Nephron progenitor cell (in vitro differentiated cells): Measurements from ENCODE around the gene ZNF385C.
"Not testable (repeated sequence)": the region's sequence is repeated elsewhere in the genome, so short reads cannot be mapped to it uniquely, and the experiment has no call there.

Experiments used
- DNase-seq: peaks from one replicate; pipeline ENCODE4 v3.0.0; 2021
- H3K27ac Mint-ChIP-seq: 2 replicates; pipeline ENCODE4 v1.8.0; 2021; ENCODE audit warnings: mild to moderate bottlenecking, moderate library complexity, mixed read lengths
- H3K27me3 Mint-ChIP-seq: 2 replicates; pipeline ENCODE4 v1.8.0; 2021; ENCODE audit warnings: mild to moderate bottlenecking, low read depth, mixed read lengths; ENCODE audit not compliant: poor library complexity
- H3K36me3 Mint-ChIP-seq: 2 replicates; pipeline ENCODE4 v1.8.0; 2021; ENCODE audit warnings: low read depth, mixed read lengths
- H3K4me1 Mint-ChIP-seq: 2 replicates; pipeline ENCODE4 v1.8.0; 2021; ENCODE audit warnings: mixed read lengths
- H3K4me3 Mint-ChIP-seq: 2 replicates; pipeline ENCODE4 v1.8.0; 2021; ENCODE audit warnings: mild to moderate bottlenecking, moderate library complexity, mixed read lengths
- H3K9me3 Mint-ChIP-seq: 2 replicates; pipeline ENCODE4 v1.8.0; 2021; ENCODE audit warnings: mild to moderate bottlenecking, moderate library complexity, mixed read lengths
- TF ChIP-seq, protein P1 (sequence below): fragments of 200-600 bp; sonication (generic); IDR thresholded peaks from 2 replicates; pipeline ENCODE4 v1.5.0; 2021; ENCODE audit warnings: antibody characterized with exemption

The ZNF385C gene

DNA sequence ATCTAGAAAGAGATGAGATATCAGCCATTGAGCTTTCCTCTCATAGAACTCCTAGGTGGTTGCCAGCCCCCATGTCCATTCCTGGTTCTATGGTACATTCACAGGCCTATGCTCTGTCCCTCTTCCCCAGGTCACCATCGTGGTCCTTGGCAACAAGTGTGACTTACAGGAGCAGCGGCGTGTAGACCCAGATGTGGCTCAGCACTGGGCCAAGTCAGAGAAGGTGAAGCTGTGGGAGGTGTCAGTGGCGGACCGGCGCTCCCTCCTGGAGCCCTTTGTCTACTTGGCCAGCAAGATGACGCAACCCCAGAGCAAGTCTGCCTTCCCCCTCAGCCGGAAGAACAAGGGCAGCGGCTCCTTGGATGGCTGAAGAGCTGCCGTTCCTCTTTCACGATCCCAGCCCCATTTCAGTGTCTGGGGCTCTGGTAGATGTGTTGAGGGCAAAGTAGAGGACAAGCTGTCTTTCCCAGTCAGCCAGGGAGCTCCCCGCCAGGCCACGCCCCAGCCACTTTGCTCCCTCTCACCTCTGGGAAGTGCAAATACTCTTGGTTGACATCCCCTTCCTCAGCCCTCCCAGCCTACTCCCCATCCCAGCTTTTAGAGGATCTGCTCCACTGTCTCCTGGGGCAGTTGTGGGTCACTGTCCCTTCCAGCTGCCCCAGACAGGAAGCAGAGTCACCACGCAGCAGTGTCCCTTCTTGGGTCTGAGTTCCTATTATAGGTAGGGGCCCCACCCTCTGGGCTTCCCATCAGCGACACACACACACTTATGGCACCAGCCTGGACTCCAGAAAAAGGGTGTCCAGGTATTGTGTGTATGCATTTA lies 74.5 kb downstream of the ZNF385C start:
- Mint-ChIP-seq H3K4me1 (peaks cover 69% of the 10 kb centered on the region), H3K36me3 (peaks cover 17% of the 10 kb centered on the region), H3K9me3 (no peaks in the 10 kb centered on the region), H3K27ac (peak overlapping the region; percentile 71), H3K27me3 (peaks cover 2% of the 10 kb centered on the region), H3K4me3 (no peak overlapping the region)
- DNase-seq = no peak
- TF ChIP-seq, protein P1, sequence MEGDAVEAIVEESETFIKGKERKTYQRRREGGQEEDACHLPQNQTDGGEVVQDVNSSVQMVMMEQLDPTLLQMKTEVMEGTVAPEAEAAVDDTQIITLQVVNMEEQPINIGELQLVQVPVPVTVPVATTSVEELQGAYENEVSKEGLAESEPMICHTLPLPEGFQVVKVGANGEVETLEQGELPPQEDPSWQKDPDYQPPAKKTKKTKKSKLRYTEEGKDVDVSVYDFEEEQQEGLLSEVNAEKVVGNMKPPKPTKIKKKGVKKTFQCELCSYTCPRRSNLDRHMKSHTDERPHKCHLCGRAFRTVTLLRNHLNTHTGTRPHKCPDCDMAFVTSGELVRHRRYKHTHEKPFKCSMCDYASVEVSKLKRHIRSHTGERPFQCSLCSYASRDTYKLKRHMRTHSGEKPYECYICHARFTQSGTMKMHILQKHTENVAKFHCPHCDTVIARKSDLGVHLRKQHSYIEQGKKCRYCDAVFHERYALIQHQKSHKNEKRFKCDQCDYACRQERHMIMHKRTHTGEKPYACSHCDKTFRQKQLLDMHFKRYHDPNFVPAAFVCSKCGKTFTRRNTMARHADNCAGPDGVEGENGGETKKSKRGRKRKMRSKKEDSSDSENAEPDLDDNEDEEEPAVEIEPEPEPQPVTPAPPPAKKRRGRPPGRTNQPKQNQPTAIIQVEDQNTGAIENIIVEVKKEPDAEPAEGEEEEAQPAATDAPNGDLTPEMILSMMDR = no peak

DNA sequence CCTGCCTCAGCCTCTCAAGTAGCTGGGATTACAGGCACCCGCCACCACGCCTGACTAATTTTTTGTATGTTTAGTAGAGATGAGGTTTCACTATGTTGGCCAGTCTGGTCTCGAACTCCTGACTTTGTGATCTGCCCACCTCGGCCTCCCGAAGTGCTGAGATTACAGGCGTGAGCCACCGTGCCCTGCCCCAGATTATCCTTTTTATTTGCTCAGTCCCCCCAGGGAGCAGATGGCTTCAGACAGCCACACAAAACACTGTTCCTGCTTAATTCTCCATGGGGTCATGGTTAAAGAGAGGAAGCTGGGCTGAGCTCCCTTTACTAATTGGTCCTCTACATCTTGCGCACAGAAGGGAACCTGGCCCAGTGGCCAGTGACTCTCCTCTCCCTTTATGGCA lies 77.4 kb downstream of the ZNF385C start:
- H3K4me1 Mint-ChIP-seq = peaks cover 58% of the 10 kb centered on the region
- H3K9me3 Mint-ChIP-seq, H3K27me3 Mint-ChIP-seq, DNase-seq, H3K27ac Mint-ChIP-seq: not testable (repeated sequence)
- H3K36me3 Mint-ChIP-seq = peaks cover 17% of the 10 kb centered on the region
- peak overlapping the region; percentile 99 for H3K4me3 Mint-ChIP-seq

DNA sequence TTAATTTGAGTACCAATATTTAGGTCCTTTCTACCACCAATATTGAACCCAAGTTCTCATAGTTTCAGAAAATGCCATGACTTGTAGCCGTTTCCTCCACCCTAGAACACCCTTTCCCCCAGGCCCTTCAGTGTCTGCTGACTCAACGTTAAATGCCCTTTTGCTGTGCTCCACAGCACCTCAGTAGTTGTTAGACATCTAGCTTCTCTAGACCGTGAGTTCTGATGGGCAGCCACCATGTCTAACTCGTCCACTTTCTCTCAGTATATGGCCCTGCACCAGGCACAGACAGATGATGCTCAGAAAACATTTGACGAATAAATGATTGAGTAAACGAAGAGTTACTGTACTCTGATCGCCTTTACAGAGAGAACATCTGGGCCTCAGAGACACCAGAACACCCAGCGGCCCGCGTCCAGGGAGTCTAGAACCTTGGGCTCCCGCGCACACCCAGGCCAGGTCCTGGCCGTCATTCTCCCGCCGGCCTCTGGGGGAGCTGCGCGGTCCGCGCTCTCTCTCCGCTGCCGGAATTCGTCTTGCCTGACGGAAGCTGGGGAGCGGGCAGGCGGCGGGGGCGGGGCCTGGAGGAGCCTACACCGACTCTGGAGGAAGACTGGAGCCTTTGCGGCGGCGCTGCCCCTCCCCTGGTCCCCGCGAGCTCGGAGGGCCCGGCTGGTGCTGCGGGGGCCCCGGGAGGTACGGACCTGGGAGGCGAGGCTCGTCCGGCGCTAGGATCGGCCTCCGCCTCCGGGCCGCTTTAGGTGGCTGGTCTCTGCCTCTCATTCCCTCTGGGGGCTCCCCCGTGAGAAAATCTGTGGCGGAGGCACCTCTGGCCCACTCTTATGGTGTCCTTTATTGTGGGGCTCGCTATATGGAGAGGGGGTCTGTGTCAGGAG lies 78.5 kb downstream of the ZNF385C start, which contains the start of gene NKIRAS2:
Gene NKIRAS2 (plus strand): TSS at position 582 of the 896 bp plus-strand sequence. CDS start 1,488 bp downstream, outside the sequence.
- Mint-ChIP-seq H3K27ac (peak within 1 kb of the TSS; percentile 58), H3K9me3 (no peaks in the 10 kb centered on the region), H3K27me3 (no peaks in the 10 kb centered on the region), H3K36me3 (peaks cover 18% of the 10 kb centered on the region), H3K4me3 (peak within 1 kb of the TSS; percentile 99), H3K4me1 (peaks cover 60% of the 10 kb centered on the region)
- TF ChIP-seq, protein P1 = peak; percentile 90
- peak; percentile 97 for DNase-seq

DNA sequence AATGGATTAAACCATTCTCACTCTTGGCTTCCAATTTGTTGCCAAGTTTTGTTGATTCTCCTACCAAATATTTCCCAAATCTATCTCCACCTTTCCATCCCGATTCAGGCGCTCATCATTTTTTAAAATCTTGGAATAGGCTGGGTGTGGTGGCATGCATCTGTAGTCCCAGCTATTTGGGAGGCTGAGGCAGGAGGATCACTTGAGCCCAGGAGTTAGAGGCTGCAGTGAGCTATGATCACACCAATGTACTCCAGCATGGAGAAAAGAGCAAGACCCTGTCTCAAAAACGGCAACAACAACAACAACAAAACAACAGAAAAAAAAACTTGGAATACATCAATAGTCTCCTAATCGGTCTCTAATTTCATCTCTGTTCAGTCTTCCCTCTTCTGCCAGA lies 79.3 kb downstream of the ZNF385C start:
- no peak for DNase-seq
- H3K36me3 Mint-ChIP-seq = peaks cover 16% of the 10 kb centered on the region
- TF ChIP-seq, protein P1 = no peak
- H3K27ac Mint-ChIP-seq = no peak overlapping the region
- no peaks in the 10 kb centered on the region for H3K9me3 Mint-ChIP-seq
- peak overlapping the region; percentile 99 for H3K4me3 Mint-ChIP-seq
- H3K4me1 Mint-ChIP-seq = peaks cover 57% of the 10 kb centered on the region
- no peaks in the 10 kb centered on the region for H3K27me3 Mint-ChIP-seq

DNA sequence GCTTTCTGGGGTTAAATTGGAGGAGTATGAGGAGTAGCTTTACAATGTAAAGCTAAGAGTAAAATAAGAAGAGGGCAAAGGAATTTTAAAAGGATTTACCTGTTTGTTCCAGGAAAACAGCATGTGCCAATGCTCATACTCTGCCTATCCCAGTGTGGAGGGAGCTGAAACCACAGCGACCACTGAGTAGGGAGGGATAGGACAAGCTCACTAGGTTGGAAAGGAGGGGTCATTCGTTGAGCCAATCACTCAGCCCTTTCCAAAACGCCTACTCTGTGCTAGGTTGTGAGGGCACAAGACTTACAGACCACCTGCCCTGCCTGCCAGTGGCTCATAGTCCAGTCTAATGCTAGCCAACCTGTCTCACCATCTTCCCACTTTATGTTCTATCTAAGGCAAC lies 79.9 kb downstream of the ZNF385C start:
- H3K36me3 Mint-ChIP-seq = peaks cover 18% of the 10 kb centered on the region
- peaks cover 2% of the 10 kb centered on the region for H3K27me3 Mint-ChIP-seq
- H3K4me3 Mint-ChIP-seq = peak overlapping the region; percentile 99
- no peak for DNase-seq
- H3K4me1 Mint-ChIP-seq = peaks cover 61% of the 10 kb centered on the region
- peak overlapping the region; percentile 99 for H3K27ac Mint-ChIP-seq
- no peaks in the 10 kb centered on the region for H3K9me3 Mint-ChIP-seq
- TF ChIP-seq, protein P1 = no peak

DNA sequence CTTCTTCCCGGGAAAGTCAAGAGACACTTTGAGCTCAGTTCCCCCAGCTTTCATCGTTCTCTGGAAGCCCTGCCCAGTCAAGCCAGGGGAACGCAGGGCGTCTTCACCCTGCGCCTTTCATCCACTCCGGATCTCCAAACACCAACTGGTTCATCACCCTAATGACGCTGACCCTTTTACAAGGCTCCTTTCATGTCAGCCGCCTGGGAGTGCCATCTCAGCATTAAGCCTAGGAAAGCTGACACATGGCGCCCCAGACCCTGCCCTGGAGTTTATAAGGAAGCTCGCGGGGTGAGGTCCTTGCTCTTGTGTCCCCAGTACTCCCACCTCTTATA lies 80.4 kb downstream of the ZNF385C start:
- peaks cover 22% of the 10 kb centered on the region for H3K36me3 Mint-ChIP-seq
- peak overlapping the region; percentile 99 for H3K27ac Mint-ChIP-seq
- DNase-seq = peak; percentile 35
- peak overlapping the region; percentile 99 for H3K4me3 Mint-ChIP-seq
- TF ChIP-seq, protein P1 = no peak
- no peaks in the 10 kb centered on the region for H3K9me3 Mint-ChIP-seq
- peaks cover 66% of the 10 kb centered on the region for H3K4me1 Mint-ChIP-seq
- peaks cover 3% of the 10 kb centered on the region for H3K27me3 Mint-ChIP-seq
